ENCODE results near the gene RFPL3.
"Not testable (repeated sequence)": the region's sequence is repeated elsewhere in the genome, so short reads cannot be mapped to it uniquely, and the experiment has no call there.

RFPL3 gene

GRCh38 chr22:32357567-32357966 is at the start of gene RFPL3:
Gene RFPL3, plus strand, starts transcription at chr22:32357867. Its CDS starts 205 bp downstream, at chr22:32358072.
- not testable (repeated sequence) for DNase-seq (ENCODE audit: low read depth in 3 of 3)

GRCh38 chr22:32308191-32308590 is 49.5 kb upstream of the RFPL3 start:
- DNase-seq (ENCODE audit: low read depth in 3 of 3) = no peak

- DNase-seq (ENCODE audit: low read depth in 3 of 3) = no peak
Measured at GRCh38 chr22:32308934-32309333, 48.7 kb upstream of the RFPL3 start.

GRCh38 chr22:32309585-32310251 is 47.9 kb upstream of the RFPL3 start:
- no peak for DNase-seq (ENCODE audit: low read depth in 3 of 3)

- no peak for DNase-seq (ENCODE audit: low read depth in 3 of 3)
Measured at GRCh38 chr22:32310777-32311176, 46.9 kb upstream of the RFPL3 start.

- no peak for DNase-seq (ENCODE audit: low read depth in 3 of 3)
Measured at GRCh38 chr22:32311551-32312071, 46.1 kb upstream of the RFPL3 start.

- DNase-seq (ENCODE audit: low read depth in 3 of 3) = no peak
Measured at GRCh38 chr22:32312748-32313147, 44.9 kb upstream of the RFPL3 start.

- no peak for DNase-seq (ENCODE audit: low read depth in 3 of 3)
Measured at GRCh38 chr22:32313532-32313931, 44.1 kb upstream of the RFPL3 start.

- DNase-seq (ENCODE audit: low read depth in 3 of 3) = no peak
Measured at GRCh38 chr22:32317524-32317923, 40.1 kb upstream of the RFPL3 start.

- DNase-seq (ENCODE audit: low read depth in 3 of 3) = no peak
Measured at GRCh38 chr22:32318361-32318760, 39.3 kb upstream of the RFPL3 start.

GRCh38 chr22:32319861-32320406 is 37.7 kb upstream of the RFPL3 start:
- no peak for DNase-seq (ENCODE audit: low read depth in 3 of 3)

- no peak for DNase-seq (ENCODE audit: low read depth in 3 of 3)
Measured at GRCh38 chr22:32322986-32323385, 34.7 kb upstream of the RFPL3 start.

- DNase-seq (ENCODE audit: low read depth in 3 of 3) = no peak
Measured at GRCh38 chr22:32323513-32324164, 34.0 kb upstream of the RFPL3 start.

- no peak for DNase-seq (ENCODE audit: low read depth in 3 of 3)
Measured at GRCh38 chr22:32324505-32325415, 32.9 kb upstream of the RFPL3 start.

GRCh38 chr22:32325416-32325801 is 32.3 kb upstream of the RFPL3 start:
- no peak for DNase-seq (ENCODE audit: low read depth in 3 of 3)

GRCh38 chr22:32325811-32326237 is 31.8 kb upstream of the RFPL3 start:
- DNase-seq (ENCODE audit: low read depth in 3 of 3) = no peak

- DNase-seq (ENCODE audit: low read depth in 3 of 3) = no peak
Measured at GRCh38 chr22:32326647-32327046, 31.0 kb upstream of the RFPL3 start.

- DNase-seq (ENCODE audit: low read depth in 3 of 3) = no peak
Measured at GRCh38 chr22:32327066-32327465, 30.6 kb upstream of the RFPL3 start.

- no peak for DNase-seq (ENCODE audit: low read depth in 3 of 3)
Measured at GRCh38 chr22:32327596-32328171, 30.0 kb upstream of the RFPL3 start.

GRCh38 chr22:32328306-32329201 is 29.1 kb upstream of the RFPL3 start:
- DNase-seq (ENCODE audit: low read depth in 3 of 3) = no peak
